IPS DF 19.7 (cell line): ENCODE results near the gene NKPD1.
A peak's percentile ranks its signal among the peaks of the same experiment; 100 is the strongest.

Experiments used
- DNase-seq: peaks from one replicate; pipeline ENCODE4 v3.0.0-alpha.2; 2013; ENCODE audit warnings: low read depth, low spot score

Gene NKPD1

GRCh38 chr19:45140533-45140932 is 20.2 kb downstream of the NKPD1 start:
- DNase-seq: no peak

GRCh38 chr19:45140144-45140503 is 20.7 kb downstream of the NKPD1 start:
- no peak for DNase-seq

GRCh38 chr19:45139286-45140143 is 21.3 kb downstream of the NKPD1 start:
- no peak for DNase-seq

- DNase-seq: no peak
Measured at GRCh38 chr19:45138303-45138751, 22.5 kb downstream of the NKPD1 start.

- DNase-seq: no peak
Measured at GRCh38 chr19:45137179-45137761, 23.5 kb downstream of the NKPD1 start.

GRCh38 chr19:45136507-45137178 is 24.1 kb downstream of the NKPD1 start:
- no peak for DNase-seq

DNA sequence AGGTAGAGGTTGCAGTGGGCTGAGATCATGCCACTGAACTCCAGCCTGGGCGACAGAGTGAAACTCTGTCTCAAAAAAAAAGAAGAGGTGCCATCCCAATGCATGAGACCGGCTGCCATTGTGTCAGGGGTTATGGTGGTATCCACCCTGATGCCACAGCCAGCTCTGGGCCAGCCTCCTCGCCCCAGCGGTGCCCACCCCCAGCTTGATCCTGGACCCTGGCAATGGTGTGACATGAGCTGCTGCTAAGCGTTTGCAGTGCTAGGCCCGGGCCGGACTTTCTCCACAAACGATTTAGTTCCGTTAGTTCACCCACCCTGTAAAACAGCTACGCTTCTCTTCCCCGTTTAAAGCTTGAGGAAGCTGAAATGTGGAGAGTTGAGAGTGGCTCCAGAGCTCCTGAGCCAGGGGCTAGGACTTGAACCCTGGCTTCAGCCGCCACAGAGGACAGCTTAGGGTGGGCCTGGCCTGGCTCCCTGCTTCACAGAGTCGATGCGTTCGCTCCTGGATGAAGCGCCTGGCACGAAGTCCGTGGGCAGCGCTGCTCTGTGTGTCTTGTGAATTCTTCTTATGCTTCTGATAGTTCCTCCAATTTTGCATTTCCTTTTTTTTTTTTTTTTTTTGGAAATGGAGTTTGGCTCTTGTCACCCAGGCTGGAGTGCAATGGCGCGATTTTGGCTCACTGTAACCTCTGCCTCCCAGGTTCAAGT is 25.5 kb downstream of the NKPD1 start:
- no peak for DNase-seq

GRCh38 chr19:45133661-45134060 is 27.1 kb downstream of the NKPD1 start:
- DNase-seq: no peak

DNA sequence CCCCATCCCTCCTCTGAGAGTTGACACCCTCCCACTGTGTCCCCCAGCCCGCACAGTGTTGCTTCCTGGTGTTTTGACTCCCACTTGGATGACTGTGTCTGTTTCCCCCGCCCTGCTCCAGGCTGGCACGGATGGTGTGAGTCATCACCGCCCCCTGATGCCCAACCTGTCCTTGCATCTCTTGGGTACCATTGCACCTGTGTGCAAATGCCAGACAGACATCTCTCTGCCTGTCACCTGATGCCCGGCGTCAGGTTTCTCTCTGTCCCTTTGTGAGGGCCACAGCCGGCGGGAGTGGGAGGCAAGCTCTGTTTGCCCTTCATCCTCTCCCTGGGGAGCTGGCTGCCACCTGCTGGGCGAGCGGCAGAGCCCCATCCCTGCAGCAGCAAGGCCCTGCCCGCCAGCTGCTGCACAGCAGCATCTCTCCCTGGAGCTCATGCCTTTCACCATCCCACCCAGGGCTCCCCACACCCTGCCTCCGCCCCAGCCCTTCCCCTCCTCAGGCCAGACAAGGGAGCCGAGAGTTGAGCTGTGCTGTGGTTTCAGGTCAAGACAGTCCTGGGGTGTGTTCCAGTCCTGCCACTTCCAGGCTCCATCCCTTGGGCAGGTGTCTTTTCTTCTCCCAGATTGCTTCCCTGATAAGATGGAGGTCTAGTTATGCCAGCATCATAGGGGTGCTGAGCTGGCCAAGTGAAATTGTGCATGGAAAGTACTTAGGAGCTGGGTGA is 29.7 kb downstream of the NKPD1 start:
- no peak for DNase-seq

- no peak for DNase-seq
Measured at GRCh38 chr19:45130236-45130635, 30.5 kb downstream of the NKPD1 start.

- DNase-seq: no peak
Measured at GRCh38 chr19:45128806-45129205, 32.0 kb downstream of the NKPD1 start.

- no peak for DNase-seq
Measured at GRCh38 chr19:45128146-45128545, 32.6 kb downstream of the NKPD1 start.

DNA sequence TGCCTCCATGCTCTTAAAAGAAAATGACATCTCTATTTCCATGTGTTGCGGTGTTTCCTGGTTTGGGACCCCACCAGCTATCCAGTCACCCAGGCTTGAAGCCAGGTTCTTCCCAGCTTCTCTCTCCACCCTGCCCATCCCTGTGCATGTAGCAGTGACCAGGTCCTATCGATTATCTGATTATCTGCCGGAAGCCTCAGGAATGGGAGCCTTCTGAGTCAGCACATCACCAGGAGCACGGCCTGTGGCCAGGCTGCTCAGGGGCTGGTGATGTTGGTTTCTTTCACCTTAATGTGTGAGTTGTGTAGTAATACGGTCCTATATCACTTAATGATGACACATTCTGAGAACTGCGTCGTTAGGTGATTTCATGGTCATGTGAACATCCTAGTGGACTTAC is 34.1 kb downstream of the NKPD1 start:
- no peak for DNase-seq

DNA sequence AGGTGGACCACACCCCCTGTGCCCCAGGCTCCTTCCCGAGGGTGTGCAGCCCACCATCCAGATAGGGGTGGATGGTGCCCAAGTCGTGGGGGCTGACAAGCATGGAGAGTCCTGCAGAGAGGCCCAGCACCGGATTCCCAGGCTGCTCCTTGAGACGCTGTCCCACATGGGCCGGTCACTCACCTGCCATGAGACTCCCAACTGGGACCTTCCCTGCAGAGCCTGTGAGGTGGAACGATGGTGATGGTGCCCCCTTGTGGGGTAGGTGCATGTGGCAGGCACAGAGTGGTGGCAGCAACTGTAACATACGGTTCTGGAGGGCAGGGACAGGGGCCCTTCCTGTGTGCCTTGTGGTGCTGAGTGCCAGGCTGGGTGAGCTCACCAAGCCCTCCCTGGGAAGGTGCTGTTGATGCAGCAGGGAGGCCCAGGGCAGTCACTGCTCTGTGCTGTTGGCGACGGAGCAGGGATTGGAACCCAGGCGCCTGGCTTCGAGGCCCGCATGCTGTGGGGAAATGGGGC is 34.7 kb downstream of the NKPD1 start:
- peak; percentile 35 for DNase-seq

- DNase-seq: no peak
Measured at GRCh38 chr19:45125360-45125759, 35.4 kb downstream of the NKPD1 start.

- DNase-seq: no peak
Measured at GRCh38 chr19:45124021-45124420, 36.8 kb downstream of the NKPD1 start.

- DNase-seq: no peak
Measured at GRCh38 chr19:45123440-45123850, 37.3 kb downstream of the NKPD1 start.

DNA sequence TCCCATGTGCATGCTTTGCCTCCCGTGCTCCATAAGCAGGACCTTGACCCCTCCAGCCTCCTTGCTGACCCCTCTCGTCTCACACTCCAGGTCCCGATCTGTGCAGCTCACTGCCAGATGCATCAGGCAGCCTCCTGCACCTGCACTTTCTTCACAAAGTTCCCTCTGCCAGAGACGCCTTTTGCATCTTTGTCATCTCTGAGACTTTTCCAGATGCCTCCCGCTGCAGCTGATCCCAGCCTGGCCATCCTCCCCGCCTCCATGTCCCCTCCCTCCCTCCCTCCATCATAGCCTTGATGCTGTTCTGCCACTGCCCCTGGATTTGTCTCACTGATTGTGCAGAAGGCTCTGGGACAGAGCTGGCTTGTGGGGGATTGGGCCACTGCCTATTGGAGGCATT is 38.0 kb downstream of the NKPD1 start:
- no peak for DNase-seq

- no peak for DNase-seq
Measured at GRCh38 chr19:45121827-45122345, 38.9 kb downstream of the NKPD1 start.

DNA sequence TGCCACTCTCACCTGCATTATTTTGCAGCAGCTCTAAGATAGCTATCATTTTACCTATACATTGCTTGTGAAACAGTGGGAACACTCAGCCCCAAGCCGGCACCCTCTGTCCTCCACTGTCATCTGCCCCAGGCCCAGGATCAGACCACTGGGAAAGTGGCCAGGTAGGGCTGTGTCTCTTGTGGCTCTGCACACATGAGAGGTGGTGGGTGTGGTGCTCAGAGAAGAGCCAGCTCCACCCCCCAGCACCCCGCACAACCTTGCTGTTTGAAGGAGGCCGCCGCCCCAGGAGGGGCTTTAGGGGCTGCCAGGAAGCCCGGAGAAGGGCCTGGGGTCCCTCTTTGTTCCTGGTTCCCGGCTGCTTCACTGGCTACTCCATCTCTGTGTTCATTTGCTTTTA is 41.2 kb downstream of the NKPD1 start:
- no peak for DNase-seq
